HG03159 (cell line): Measurements from ENCODE around the gene SNRNP25.

Experiments used
- ATAC-seq: cut with Tn5 transposase; IDR thresholded peaks from one replicate; pipeline ENCODE4 v1.9.1; 2021; ENCODE audit warnings: mild to moderate bottlenecking, moderate library complexity; ENCODE audit not compliant: unreplicated experiment

The SNRNP25 gene

GRCh38 chr16:97822-98221, 44.2 kb downstream of the SNRNP25 start:
- no peak for ATAC-seq

GRCh38 chr16:100989-101388, 47.4 kb downstream of the SNRNP25 start:
- no peak for ATAC-seq

- no peak for ATAC-seq
Measured at GRCh38 chr16:101586-101985, 48.0 kb downstream of the SNRNP25 start.

- ATAC-seq, result no peak
Measured at GRCh38 chr16:102060-102855, 48.6 kb downstream of the SNRNP25 start.

GRCh38 chr16:104355-104754, 50.7 kb downstream of the SNRNP25 start:
- no peak for ATAC-seq

- ATAC-seq, result no peak
Measured at GRCh38 chr16:104928-105327, 51.3 kb downstream of the SNRNP25 start.

- no peak for ATAC-seq
Measured at GRCh38 chr16:105521-105920, 51.9 kb downstream of the SNRNP25 start.

- ATAC-seq, result no peak
Measured at GRCh38 chr16:106623-107324, 53.1 kb downstream of the SNRNP25 start.
